Common myeloid progenitor, CD34-positive (primary cell): ENCODE results near the gene MASP2.
A peak's percentile ranks its signal among the peaks of the same experiment; 100 is the strongest.
"Not testable (repeated sequence)": the region's sequence is repeated elsewhere in the genome, so short reads cannot be mapped to it uniquely, and the experiment has no call there.

Experiments used
- CTCF ChIA-PET: fragments of 350-600 bp; sonication (Branson Sonifier 250); formaldehyde crosslinking; loops from one replicate; lab custom pipeline; 2021; ENCODE audit warnings: antibody characterized with exemption; lab: Charles Lee
- POLR2A ChIA-PET: fragments of 350-600 bp; sonication (Branson Sonifier 250); formaldehyde crosslinking; loops from one replicate; lab custom pipeline; 2021; ENCODE audit warnings: antibody characterized with exemption; lab: Charles Lee
- DNase-seq, 3 donors: peaks; one replicate each; pipeline versions ENCODE4 v3.0.0 to v3.0.0-alpha.2; 2013
- H3K27ac ChIP-seq, 2 experiments: 1 replicate in 1 of 2; 2 replicates in 1 of 2; pipeline ENCODE4 v1.7.0; 2013; ENCODE audit warnings: inconsistent platforms in 2 of 2, low read length in 2 of 2, mild to moderate bottlenecking in 2 of 2, low read depth in 1 of 2, moderate library complexity in 1 of 2; ENCODE audit not compliant: severe bottlenecking in 2 of 2, insufficient read depth in 1 of 2, poor library complexity in 1 of 2
- H3K27me3 ChIP-seq, 5 experiments: replicated peaks in 2 of 5; 1 replicate in 3 of 5; 2 replicates in 2 of 5; pipeline versions ENCODE4 v1.6.1 to v1.7.0; 2013; ENCODE audit warnings: low read length in 4 of 5, mild to moderate bottlenecking in 2 of 5, moderate library complexity in 2 of 5, inconsistent platforms in 1 of 5; ENCODE audit not compliant: insufficient read depth in 5 of 5, control insufficient read depth in 4 of 5
- H3K36me3 ChIP-seq, 4 experiments: 1 replicate in 2 of 4; 2 replicates in 2 of 4; pipeline versions ENCODE4 v1.6.1 to v1.7.0; 2013; ENCODE audit warnings: low read length in 3 of 4, control low read depth in 1 of 4, mild to moderate bottlenecking in 1 of 4; ENCODE audit not compliant: control insufficient read depth in 4 of 4, insufficient read depth in 4 of 4
- H3K4me1 ChIP-seq, 4 experiments: 1 replicate in 3 of 4; 2 replicates in 1 of 4; pipeline versions ENCODE4 v1.6.1 to v1.7.1; 2013; ENCODE audit warnings: low read length in 3 of 4, mild to moderate bottlenecking in 3 of 4, control low read depth in 1 of 4, inconsistent platforms in 1 of 4, moderate library complexity in 1 of 4; ENCODE audit not compliant: control insufficient read depth in 4 of 4, insufficient read depth in 4 of 4; ENCODE audit errors: control extremely low read depth in 1 of 4
- H3K4me3 ChIP-seq, 7 experiments: 1 replicate in 4 of 7; 2 replicates in 3 of 7; pipeline versions ENCODE4 v1.5.1 to v1.7.0; 2013; ENCODE audit warnings: mild to moderate bottlenecking in 7 of 7, low read length in 6 of 7, moderate library complexity in 6 of 7, inconsistent platforms in 2 of 7, low read depth in 2 of 7, control low read depth in 1 of 7; ENCODE audit not compliant: insufficient read depth in 4 of 7, control insufficient read depth in 1 of 7; ENCODE audit errors: extremely low read depth in 1 of 7
- H3K9me3 ChIP-seq, 5 experiments: 1 replicate in 4 of 5; 2 replicates in 1 of 5; pipeline versions ENCODE4 v1.6.1 to v1.7.1; 2013; ENCODE audit warnings: low read length in 4 of 5, mild to moderate bottlenecking in 2 of 5, inconsistent platforms in 1 of 5, low read depth in 1 of 5, moderate library complexity in 1 of 5; ENCODE audit not compliant: control insufficient read depth in 4 of 5, insufficient read depth in 2 of 5; ENCODE audit errors: control extremely low read depth in 1 of 5
- WGBS: methylation state at CpG from one replicate; pipeline ENCODE4 v1.1.5; 2013; ENCODE audit not compliant: insufficient coverage; 5-methylcytosine and 5-hydroxymethylcytosine counted together

The MASP2 gene

GRCh38 chr1:11053758-11054137 is 6.7 kb upstream of the MASP2 start:
- whole genome bisulfite sequencing = 79% methylated on average over 9 of the region's 10 CpGs
- Histone ChIP-seq H3K36me3 (peaks cover 3 to 38% (median 18%) of the 10 kb centered on the region in 4 experiments), H3K4me1 (peaks cover 0 to 6% (median 4%) of the 10 kb centered on the region in 4 experiments), H3K9me3 (no peaks in the 10 kb centered on the region), H3K4me3 (no peak overlapping the region), H3K27me3 (peaks cover 0 to 10% (median 0%) of the 10 kb centered on the region in 5 experiments), H3K27ac (no peak overlapping the region)
- peak in 2 of 3 donors; percentile 22 to 29 for DNase-seq
- ChIA-PET CTCF (interaction anchor here (2.1 kb wide), 1 partner anchor 22 kb away, joined by 4 read pairs; no protein-coding TSS in a partner anchor), POLR2A (no interaction called here)

- 39% methylated on average over 27 of the region's 29 CpGs for WGBS
- no peaks in the 10 kb centered on the region for H3K9me3 ChIP-seq
- POLR2A ChIA-PET = no interaction called here
- peaks cover 0 to 10% (median 0%) of the 10 kb centered on the region in 5 experiments for H3K27me3 ChIP-seq
- peaks cover 3 to 38% (median 18%) of the 10 kb centered on the region in 4 experiments for H3K36me3 ChIP-seq
- H3K4me1 ChIP-seq = peaks cover 0 to 2% (median 0%) of the 10 kb centered on the region in 4 experiments
- CTCF ChIA-PET = interaction anchor here (0.7 to 2.1 kb wide), 2 partner anchors 15 to 22 kb away, joined by 4 read pairs; no protein-coding TSS in a partner anchor
- DNase-seq = peak in 1 of 3 donors; percentile 18
- no peak overlapping the region for H3K27ac ChIP-seq
- H3K4me3 ChIP-seq = no peak overlapping the region
Observed at GRCh38 chr1:11052839-11053757, 6.1 kb upstream of the MASP2 start.

DNA sequence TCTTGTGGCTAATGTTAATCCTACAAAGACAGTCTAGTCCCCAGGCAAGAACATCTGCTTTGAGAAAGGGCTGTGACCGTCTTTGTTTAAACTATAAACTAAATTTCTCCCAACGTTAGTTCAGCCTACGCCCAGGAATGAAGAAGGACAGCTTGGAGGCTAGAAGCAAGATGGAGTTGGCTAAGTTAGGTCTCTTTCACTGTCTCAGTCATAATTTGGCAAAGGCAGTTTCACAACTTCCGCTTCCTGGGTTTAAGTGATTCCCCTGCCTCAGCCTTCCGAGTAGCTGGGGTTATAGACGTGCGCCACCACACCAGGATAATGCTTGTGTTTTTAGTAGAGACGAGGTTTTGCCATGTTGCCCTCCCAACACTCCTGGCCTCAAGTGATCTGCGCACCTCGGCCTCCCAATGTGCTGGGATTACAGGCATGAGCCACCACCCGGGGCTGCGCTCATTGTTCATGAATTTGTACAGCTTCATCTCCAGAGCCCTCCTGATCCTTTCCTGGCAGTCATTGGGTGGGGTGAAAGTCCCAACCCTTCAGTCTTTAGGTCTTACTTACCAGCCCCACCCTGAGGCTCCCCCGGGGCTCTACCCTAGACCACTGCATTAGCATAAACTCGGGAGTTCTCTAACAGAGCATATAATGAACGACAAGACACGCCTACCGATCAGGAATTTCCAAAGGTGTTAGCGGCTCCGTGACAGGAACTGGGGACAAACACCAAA is 4.9 kb upstream of the MASP2 start:
- Histone ChIP-seq H3K9me3 (no peaks in the 10 kb centered on the region), H3K27ac (no peak overlapping the region), H3K4me1 (no peaks in the 10 kb centered on the region), H3K27me3 (peaks cover 0 to 10% (median 0%) of the 10 kb centered on the region in 5 experiments), H3K4me3 (no peak overlapping the region), H3K36me3 (peaks cover 3 to 29% (median 15%) of the 10 kb centered on the region in 4 experiments)
- DNase-seq = peak in 2 of 3 donors; percentile 22 to 29
- POLR2A ChIA-PET = interaction anchor here (0.6 to 0.9 kb wide), 2 partner anchors 8 to 10 kb away, joined by 3 read pairs; partner anchors contain the start of gene SRM
- CTCF ChIA-PET = interaction anchor here (0.7 to 1.3 kb wide), 3 partner anchors 14 to 73 kb away, joined by 3 to 4 read pairs (median 4); no protein-coding TSS in a partner anchor
- WGBS = 66% methylated on average over 16 of the region's 19 CpGs

- DNase-seq, H3K4me1 ChIP-seq, H3K9me3 ChIP-seq, H3K27me3 ChIP-seq, H3K4me3 ChIP-seq, H3K27ac ChIP-seq: not testable (repeated sequence)
- 100% methylated on average over 6 of the region's 10 CpGs for WGBS
- ChIA-PET POLR2A (interaction anchor here (0.6 to 0.9 kb wide), 2 partner anchors 9 to 10 kb away, joined by 3 read pairs; partner anchors contain the start of gene SRM), CTCF (interaction anchor here (0.9 to 1.3 kb wide), 2 partner anchors 13 to 74 kb away, joined by 3 to 4 read pairs; no protein-coding TSS in a partner anchor)
- peaks cover 2 to 20% (median 8%) of the 10 kb centered on the region in 4 experiments for H3K36me3 ChIP-seq
Observed at GRCh38 chr1:11051121-11051520, 4.1 kb upstream of the MASP2 start.

DNA sequence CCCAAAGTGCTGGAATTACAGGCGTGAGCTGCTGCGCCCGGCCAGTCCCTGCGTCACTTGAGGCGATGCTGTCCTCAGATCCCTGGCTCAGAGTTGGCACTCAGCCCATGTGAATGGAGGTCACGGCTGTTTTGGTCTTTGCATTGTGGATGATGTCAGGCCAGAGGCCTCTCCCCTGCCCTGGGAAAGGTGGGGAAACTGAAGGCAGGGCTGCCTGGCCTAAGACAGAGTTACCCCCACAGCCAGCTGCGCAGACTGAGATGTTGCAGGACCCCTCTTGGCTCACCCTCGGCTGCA is 821 bp downstream of the MASP2 start:
- H3K4me3 ChIP-seq = no peak overlapping the region
- H3K4me1 ChIP-seq = no peaks in the 10 kb centered on the region
- ChIA-PET POLR2A (no interaction called here), CTCF (interaction anchor here (1.1 to 1.3 kb wide), 2 partner anchors 9 to 11 kb away, joined by 3 to 6 read pairs; no protein-coding TSS in a partner anchor)
- H3K36me3 ChIP-seq = no peaks in the 10 kb centered on the region
- H3K9me3 ChIP-seq = no peaks in the 10 kb centered on the region
- no peak for DNase-seq
- no peaks in the 10 kb centered on the region for H3K27me3 ChIP-seq
- WGBS = 97% methylated on average over 8 of the region's 8 CpGs
- no peak overlapping the region for H3K27ac ChIP-seq

DNA sequence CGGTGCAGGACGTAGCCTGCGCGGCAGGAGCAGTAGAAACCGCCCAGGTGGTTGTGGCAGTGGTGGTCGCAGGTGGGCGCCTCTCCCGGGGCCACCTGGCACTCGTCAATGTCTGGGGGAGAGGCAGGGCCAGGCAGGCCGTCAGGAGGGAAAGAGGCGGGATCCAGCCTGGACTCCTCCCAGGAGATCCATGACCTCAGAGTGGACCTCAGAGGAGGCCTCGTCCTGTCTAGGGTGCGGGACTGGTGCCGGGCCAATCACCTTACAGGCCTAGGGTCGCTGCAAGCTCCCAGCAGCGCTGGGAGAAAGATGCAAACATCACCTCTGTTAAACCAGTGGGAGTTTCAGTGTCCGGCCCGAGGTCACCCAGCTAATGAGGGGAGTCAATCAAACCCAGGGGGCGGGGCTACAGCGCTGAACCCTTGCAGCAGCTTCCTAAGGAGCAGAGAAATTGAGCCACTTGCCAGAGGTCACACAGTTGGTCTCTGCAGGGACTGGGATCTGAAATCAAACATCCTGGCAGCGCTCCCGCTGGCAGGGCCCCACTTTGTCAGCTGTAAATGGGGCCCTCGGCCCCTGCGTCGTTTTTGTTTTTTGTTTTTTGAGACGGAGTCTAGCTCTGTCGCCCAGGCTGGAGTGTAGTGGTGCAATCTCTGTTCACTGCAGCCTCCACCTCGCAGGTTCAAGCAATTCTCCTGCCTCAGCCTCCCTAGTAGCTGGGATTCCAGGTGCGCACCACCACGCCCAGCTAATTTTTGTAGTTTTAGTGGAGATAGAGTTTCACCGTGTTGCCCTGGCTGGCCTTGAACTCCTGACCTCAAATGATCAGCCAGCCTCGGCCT is 1.4 kb downstream of the MASP2 start:
- Histone ChIP-seq H3K27me3 (no peaks in the 10 kb centered on the region), H3K27ac (no peak overlapping the region), H3K4me3 (no peak overlapping the region), H3K36me3 (no peaks in the 10 kb centered on the region), H3K4me1 (no peaks in the 10 kb centered on the region), H3K9me3 (no peaks in the 10 kb centered on the region)
- WGBS = 82% methylated on average over 27 of the region's 32 CpGs
- POLR2A ChIA-PET = no interaction called here
- CTCF ChIA-PET = interaction anchor here (1.1 to 1.3 kb wide), 2 partner anchors 8 to 11 kb away, joined by 3 to 6 read pairs; no protein-coding TSS in a partner anchor
- no peak for DNase-seq
